Tibial nerve (tissue), 4 donors: ENCODE results near the gene DCP1B. TPM values are rescaled to one million over a fixed set of nuclear protein-coding genes. Genes with fewer than 3 reads are reported as not detected.

Experiments used
- DNase-seq, 2 donors: peaks; one replicate each; pipeline ENCODE4 v3.0.0-alpha.2; 2019; ENCODE audit warnings: low spot score in 2 of 2
- H3K27ac ChIP-seq, 4 donors: fragments of 200-600 bp; sonication (generic) in 3 of 4; one replicate each; pipeline ENCODE4 v1.5.1; 2017 to 2019; ENCODE audit warnings: mild to moderate bottlenecking in 1 of 4
- H3K27me3 ChIP-seq, 2 donors: fragments of 200-600 bp; sonication (generic) in 1 of 2; one replicate each; pipeline versions ENCODE4 v1.5.1 to v1.6.0; 2017 to 2019
- H3K36me3 ChIP-seq, 3 donors: fragments of 200-600 bp; sonication (generic); one replicate each; pipeline ENCODE4 v1.5.1; 2018 to 2019
- H3K4me1 ChIP-seq, 4 donors: fragments of 200-600 bp; sonication (generic) in 3 of 4; one replicate each; pipeline ENCODE4 v1.5.1; 2017 to 2019
- H3K4me3 ChIP-seq, 4 donors: fragments of 200-600 bp; sonication (generic) in 3 of 4; one replicate each; pipeline ENCODE4 v1.5.1; 2017 to 2019; ENCODE audit warnings: mild to moderate bottlenecking in 1 of 4, moderate library complexity in 1 of 4
- H3K9me3 ChIP-seq, 4 donors: fragments of 200-600 bp; sonication (generic) in 3 of 4; one replicate each; pipeline ENCODE4 v1.5.1; 2017 to 2019
- EP300 ChIP-seq, 2 donors: sonication (generic); formaldehyde crosslinking; IDR thresholded peaks; one replicate each; pipeline ENCODE4 v1.6.1; 2017; ENCODE audit warnings: antibody characterized with exemption in 2 of 2, mild to moderate bottlenecking in 1 of 2
- POLR2A ChIP-seq, 2 donors: fragments of 450-650 bp; IDR thresholded peaks; one replicate each; pipeline ENCODE4 v1.6.1; 2017; ENCODE audit warnings: antibody characterized with exemption in 2 of 2, mild to moderate bottlenecking in 2 of 2, moderate library complexity in 2 of 2
- WGBS, 2 donors: methylation state at CpG; one replicate each; pipeline ENCODE4 v1.1.5; 2018; 5-methylcytosine and 5-hydroxymethylcytosine counted together
- total RNA-seq, 4 donors: library from RNA; depleted of rRNA; stranded (reverse); fragments of >200 nt; gene quantifications; one replicate each; pipeline ENCODE4 v1.1.0, GENCODE V29; 2016
- TF ChIP-seq, protein P1 (sequence below), 5 experiments: fragments of 200-600 bp in 3 of 5; fragments of 450-650 bp in 2 of 5; sonication (generic) in 3 of 5; IDR thresholded peaks; one replicate each; pipeline ENCODE4 v1.5.1; 2016 to 2019; ENCODE audit warnings: antibody characterized with exemption in 5 of 5, mild to moderate bottlenecking in 3 of 5, moderate library complexity in 2 of 5

The DCP1B gene
- total RNA-seq, 4 donors from 2014 or later = 7.5 to 21.0 (median 13.3) TPM

DNA sequence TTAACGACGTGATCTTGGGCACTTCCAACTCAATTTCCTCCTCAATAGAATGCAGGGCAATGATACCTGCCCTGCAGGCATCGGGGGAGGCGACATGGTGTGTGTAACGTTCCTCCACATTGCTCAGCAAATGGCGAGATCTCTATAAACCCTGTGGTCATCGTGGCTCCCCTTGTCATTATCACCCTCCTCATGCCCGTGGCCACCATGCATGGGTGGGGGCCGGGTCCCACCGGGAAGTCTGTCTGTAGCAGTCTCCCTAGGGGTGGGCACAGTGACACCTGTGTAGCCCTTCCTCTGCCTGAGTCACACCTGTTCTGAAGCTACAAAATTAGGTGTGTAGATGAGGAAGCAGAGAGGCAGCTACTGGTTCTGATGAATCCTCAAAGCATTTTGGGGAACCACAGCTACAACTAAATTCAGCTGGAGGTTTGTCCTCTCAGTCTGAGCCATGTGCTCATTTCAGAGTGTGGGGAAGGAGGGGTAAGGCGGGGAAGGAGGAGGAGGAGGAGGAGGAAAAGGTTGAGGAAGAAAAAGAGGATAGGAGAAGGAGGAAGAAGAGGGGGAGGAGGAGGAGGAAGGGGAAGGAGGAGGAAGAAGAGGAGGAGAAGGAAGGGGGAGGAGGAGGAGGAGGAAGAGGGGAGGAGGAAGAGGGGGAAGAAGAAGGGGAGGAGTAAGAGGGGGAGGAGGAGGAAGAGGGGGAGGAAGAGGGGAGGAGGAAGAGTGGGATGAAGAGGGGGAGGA lies 74.8 kb downstream of the DCP1B start:
- 83 to 87% methylated on average over 11 of the region's 11 CpGs for WGBS, 2 donors
- Histone ChIP-seq H3K9me3 (no peaks in the 10 kb centered on the region), H3K4me1 (peaks cover 0 to 22% (median 2%) of the 10 kb centered on the region in 4 donors), H3K27me3 (peaks cover 0 to 6% of the 10 kb centered on the region in 2 donors), H3K27ac (no peak overlapping the region), H3K4me3 (no peak overlapping the region), H3K36me3 (no peaks in the 10 kb centered on the region)
- no peak for TF ChIP-seq POLR2A (IDR thresholded peaks at IDR 0.05)
- TF ChIP-seq, protein P1, sequence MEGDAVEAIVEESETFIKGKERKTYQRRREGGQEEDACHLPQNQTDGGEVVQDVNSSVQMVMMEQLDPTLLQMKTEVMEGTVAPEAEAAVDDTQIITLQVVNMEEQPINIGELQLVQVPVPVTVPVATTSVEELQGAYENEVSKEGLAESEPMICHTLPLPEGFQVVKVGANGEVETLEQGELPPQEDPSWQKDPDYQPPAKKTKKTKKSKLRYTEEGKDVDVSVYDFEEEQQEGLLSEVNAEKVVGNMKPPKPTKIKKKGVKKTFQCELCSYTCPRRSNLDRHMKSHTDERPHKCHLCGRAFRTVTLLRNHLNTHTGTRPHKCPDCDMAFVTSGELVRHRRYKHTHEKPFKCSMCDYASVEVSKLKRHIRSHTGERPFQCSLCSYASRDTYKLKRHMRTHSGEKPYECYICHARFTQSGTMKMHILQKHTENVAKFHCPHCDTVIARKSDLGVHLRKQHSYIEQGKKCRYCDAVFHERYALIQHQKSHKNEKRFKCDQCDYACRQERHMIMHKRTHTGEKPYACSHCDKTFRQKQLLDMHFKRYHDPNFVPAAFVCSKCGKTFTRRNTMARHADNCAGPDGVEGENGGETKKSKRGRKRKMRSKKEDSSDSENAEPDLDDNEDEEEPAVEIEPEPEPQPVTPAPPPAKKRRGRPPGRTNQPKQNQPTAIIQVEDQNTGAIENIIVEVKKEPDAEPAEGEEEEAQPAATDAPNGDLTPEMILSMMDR (IDR thresholded peaks at IDR 0.05) = no peak
- TF ChIP-seq EP300 (IDR thresholded peaks at IDR 0.05) = no peak
- DNase-seq = no peak

DNA sequence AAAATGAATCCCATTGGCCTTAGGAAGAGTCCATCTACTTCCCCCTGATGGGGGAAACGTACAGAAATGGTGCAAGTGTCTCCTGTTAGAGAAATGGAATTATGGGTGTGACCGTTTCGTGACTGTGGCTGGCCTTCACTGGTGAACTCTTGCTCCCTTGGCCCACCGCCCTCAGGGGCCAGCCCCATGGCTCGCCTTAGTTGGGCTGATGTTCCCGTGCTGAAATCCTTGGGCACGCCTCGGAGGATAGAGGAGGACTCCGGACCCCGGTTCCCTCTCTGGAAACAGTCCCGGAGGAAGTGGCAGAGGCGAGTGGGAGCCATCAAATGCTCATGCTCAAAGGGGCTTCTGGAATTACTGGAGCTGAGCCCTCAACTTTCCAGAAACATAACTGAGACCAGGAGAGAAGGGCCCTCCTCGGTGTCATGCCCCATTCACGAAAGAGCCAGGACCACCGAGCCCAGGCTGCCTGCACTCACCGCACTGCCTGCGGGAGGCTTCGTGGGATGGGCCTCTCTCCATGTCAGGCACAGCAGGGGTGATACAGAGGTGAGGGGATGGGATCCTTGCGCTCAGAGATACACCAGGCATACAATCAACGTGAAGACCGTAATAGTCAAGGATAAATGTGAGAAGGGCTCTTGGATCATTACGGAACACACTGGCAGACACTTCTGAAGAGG lies 75.7 kb downstream of the DCP1B start:
- Histone ChIP-seq H3K27ac (no peak overlapping the region), H3K4me1 (peaks cover 0 to 22% (median 2%) of the 10 kb centered on the region in 4 donors)
- WGBS, 2 donors = 83 to 88% methylated on average over 22 of the region's 22 CpGs

DNA sequence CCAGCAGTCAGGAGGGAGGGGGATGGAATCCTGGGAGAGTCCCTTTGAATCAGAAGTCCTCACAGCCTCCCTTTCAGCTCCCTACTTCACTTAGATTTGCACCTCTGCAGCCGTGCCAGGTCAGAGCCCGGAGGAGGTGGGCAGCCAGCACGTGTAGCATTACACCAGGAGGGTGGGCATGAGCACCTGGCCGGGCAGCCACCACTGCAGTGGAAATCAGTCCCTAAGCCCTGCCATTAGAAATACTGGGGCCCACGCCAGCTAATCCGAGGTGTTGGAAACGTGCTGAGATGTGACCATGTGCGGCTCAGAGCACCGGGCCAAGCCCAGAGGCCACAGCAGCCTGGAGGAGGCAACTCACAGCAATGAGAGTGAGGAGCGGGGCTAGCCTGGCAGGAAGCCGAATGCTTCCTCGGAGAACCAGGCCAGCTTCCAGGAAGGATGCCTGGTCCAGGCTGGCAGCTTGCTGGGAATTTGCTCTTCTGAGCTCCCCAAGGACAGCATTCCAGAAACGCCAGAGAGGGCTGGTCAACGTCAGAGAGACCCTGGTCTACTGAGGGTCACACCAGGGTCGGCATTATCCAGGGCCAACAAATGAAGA lies 76.4 kb downstream of the DCP1B start:
- H3K4me3 ChIP-seq = no peak overlapping the region
- peaks cover 0 to 22% (median 0%) of the 10 kb centered on the region in 4 donors for H3K4me1 ChIP-seq
- H3K27me3 ChIP-seq = peaks cover 0 to 6% of the 10 kb centered on the region in 2 donors
- no peaks in the 10 kb centered on the region for H3K9me3 ChIP-seq
- 62 to 68% methylated on average over 8 to 12 of the region's 15 CpGs for WGBS, 2 donors
- TF ChIP-seq POLR2A (IDR thresholded peaks at IDR 0.05) = no peak
- TF ChIP-seq EP300 (IDR thresholded peaks at IDR 0.05) = no peak
- TF ChIP-seq, protein P1 (IDR thresholded peaks at IDR 0.05) = no peak
- no peak overlapping the region for H3K27ac ChIP-seq
- no peak for DNase-seq
- no peaks in the 10 kb centered on the region for H3K36me3 ChIP-seq

More for the DNA sequence above, 75.7 kb downstream of the DCP1B start:
- H3K36me3 ChIP-seq = no peaks in the 10 kb centered on the region
- no peaks in the 10 kb centered on the region for H3K9me3 ChIP-seq
- H3K4me3 ChIP-seq = no peak overlapping the region
- H3K27me3 ChIP-seq = peaks cover 0 to 6% of the 10 kb centered on the region in 2 donors
- DNase-seq = no peak
- no peak for TF ChIP-seq EP300 (IDR thresholded peaks at IDR 0.05)
- TF ChIP-seq, protein P1 (IDR thresholded peaks at IDR 0.05) = no peak
- no peak for TF ChIP-seq POLR2A (IDR thresholded peaks at IDR 0.05)

- Histone ChIP-seq H3K4me1 (peaks cover 0 to 18% (median 0%) of the 10 kb centered on the region in 4 donors), H3K27me3 (peaks cover 0 to 6% of the 10 kb centered on the region in 2 donors), H3K27ac (no peak overlapping the region), H3K36me3 (no peaks in the 10 kb centered on the region), H3K4me3 (no peak overlapping the region), H3K9me3 (no peaks in the 10 kb centered on the region)
- DNase-seq = no peak
- TF ChIP-seq EP300 (IDR thresholded peaks at IDR 0.05) (no peak), POLR2A (IDR thresholded peaks at IDR 0.05) (no peak)
- TF ChIP-seq, protein P1 (IDR thresholded peaks at IDR 0.05) = no peak
- 94% methylated on average over 10 to 11 of the region's 11 CpGs for WGBS, 2 donors
These were observed 77.1 kb downstream of the DCP1B start for GRCh38 chr12:1927051-1927680.
